Adipose tissue (tissue), 3 donors: ENCODE measurements around the gene SEMA4F. TPM values are rescaled to one million over a fixed set of nuclear protein-coding genes. Genes with fewer than 3 reads are reported as not detected.

Experiments
- H3K27ac ChIP-seq: one replicate; pipeline ENCODE4 v1.5.1; 2013; ENCODE audit warnings: low read depth, low read length
- whole genome bisulfite sequencing, 3 donors: extraction: QIAGEN DNeasy Blood & Tissue Kit; methylation state at CpG; one replicate each; pipeline ENCODE4 v1.1.7; 2013; 5-methylcytosine and 5-hydroxymethylcytosine counted together
- polyA plus RNA-seq, 3 donors: library from polyadenylated mRNA; stranded (reverse); fragments of 200-250 nt; gene quantifications; one replicate each; pipeline ENCODE4 v1.2.3, GENCODE V29; 2013
- donor health status: healthy with polysubstance abuse.
- donor health status: Bipolar disorder and iron deficiency.
- donor health status: healthy.

SEMA4F gene
- polyA plus RNA-seq, 3 donors: 2.1 to 3.5 (median 3.0) TPM

- 92 to 98% (median 96%) methylated on average over 1 of the region's 1 CpG for WGBS, 3 donors
- H3K27ac ChIP-seq: no peak overlapping the region
Measured at GRCh38 chr2:74655579-74655978, 1.5 kb downstream of the SEMA4F start.

GRCh38 chr2:74658516-74658915, 4.5 kb downstream of the SEMA4F start:
- no peak overlapping the region for H3K27ac ChIP-seq
- 89 to 96% (median 93%) methylated on average over 2 of the region's 2 CpGs for WGBS, 3 donors

GRCh38 chr2:74659462-74659861, 5.4 kb downstream of the SEMA4F start:
- 60 to 72% (median 68%) methylated on average over 2 of the region's 2 CpGs for WGBS, 3 donors
- no peak overlapping the region for H3K27ac ChIP-seq

GRCh38 chr2:74668087-74668486, 14.0 kb downstream of the SEMA4F start:
- WGBS, 3 donors: 86 to 100% (median 93%) methylated on average over 1 of the region's 1 CpG
- no peak overlapping the region for H3K27ac ChIP-seq

- WGBS, 3 donors: 83 to 87% (median 83%) methylated on average over 7 of the region's 7 CpGs
- H3K27ac ChIP-seq: no peak overlapping the region
Measured at GRCh38 chr2:74670263-74670662, 16.2 kb downstream of the SEMA4F start.

DNA sequence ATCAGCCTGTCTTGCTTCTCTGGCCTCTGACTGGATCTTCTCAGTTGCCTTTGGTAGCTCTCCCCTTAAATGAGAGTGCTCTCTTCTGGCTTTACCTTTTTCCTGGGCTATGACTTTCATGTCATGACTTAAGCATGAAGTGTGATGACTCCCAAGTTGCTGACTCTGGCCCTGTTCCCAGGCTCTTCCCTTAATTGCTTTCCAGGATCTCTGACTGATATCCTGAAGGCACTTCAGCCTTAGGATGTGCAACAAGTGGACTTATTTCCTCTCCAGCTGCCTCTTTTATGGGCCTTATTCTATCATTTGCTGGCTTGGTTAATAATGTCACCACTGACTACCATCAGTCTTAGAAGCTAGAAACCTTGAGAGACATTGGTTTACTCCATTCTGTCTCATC, 17.4 kb downstream of the SEMA4F start:
- H3K27ac ChIP-seq: no peak overlapping the region

DNA sequence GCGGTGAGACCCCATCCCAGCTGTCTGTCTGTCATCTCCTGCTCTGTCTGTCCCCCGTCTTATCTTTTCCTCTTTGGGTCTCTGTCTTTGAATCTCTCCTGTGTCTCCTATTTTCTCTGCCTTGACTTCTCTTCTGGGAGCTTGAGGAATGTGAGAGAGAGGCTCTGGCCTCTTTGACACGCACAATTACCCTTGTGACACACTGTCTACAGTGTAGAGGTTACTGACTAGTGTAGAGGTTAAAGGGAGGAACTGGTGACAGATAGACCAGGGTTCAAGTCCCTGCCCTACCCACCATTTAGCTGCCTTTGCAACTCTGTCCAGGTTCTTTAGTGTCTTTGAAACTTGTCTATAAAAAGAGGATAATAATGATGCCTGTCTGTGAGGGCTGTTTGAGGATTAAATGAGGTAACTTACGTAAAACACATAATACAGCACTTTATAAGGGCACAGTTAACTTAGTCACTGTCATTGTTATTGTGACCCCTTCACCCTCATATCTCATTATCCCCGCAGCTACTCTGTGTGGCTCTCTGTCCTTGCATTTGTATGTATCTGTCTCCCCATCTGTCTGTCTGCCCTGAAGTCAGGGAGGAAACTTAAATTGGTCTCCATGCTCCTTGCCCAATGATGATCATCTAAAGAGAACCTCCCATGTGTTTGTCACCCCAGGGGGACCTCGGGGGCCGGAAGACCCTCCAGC, 19.9 kb downstream of the SEMA4F start:
- WGBS, 3 donors: 84 to 89% (median 85%) methylated on average over 7 of the region's 7 CpGs
- H3K27ac ChIP-seq: no peak overlapping the region

GRCh38 chr2:74675090-74675489, 21.0 kb downstream of the SEMA4F start:
- WGBS, 3 donors: 79 to 90% (median 89%) methylated on average over 6 of the region's 6 CpGs

DNA sequence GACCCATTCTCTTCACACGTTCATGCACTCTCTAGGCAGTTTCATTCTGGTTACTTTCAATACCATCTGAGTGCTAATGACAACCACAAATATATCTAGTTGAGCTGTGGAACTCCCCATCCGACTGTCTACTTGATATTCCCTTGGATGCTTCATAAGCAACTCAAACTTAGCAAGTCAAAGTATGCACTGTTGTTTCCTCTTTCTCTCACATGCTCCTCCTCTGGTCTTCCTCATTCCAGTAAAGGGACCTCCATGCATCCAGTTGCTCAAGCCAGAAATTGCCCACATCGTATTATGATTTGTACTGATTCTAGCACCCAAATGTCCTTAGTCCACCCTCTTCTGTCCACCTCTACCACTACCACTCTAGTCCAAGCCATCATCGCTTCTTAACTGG, 22.3 kb downstream of the SEMA4F start:
- H3K27ac ChIP-seq: no peak overlapping the region
- WGBS, 3 donors: 86 to 89% (median 88%) methylated on average over 4 of the region's 4 CpGs

More at GRCh38 chr2:74675090-74675489, 21.0 kb downstream of the SEMA4F start:
- H3K27ac ChIP-seq: no peak overlapping the region

DNA sequence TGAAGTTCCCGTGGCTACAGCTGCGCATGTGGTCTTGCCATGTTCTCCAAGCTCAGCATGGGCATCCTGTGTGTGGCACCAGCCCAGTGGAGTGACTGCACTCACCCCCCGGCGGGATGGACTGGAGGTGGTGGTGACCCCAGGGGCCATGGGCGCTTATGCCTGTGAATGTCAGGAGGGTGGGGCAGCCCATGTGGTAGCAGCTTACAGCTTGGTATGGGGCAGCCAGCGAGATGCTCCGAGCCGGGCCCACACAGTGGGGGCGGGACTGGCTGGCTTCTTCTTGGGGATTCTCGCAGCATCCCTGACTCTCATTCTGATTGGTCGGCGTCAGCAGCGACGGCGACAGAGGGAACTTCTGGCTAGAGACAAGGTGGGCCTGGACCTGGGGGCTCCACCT, 25.6 kb downstream of the SEMA4F start:
- WGBS, 3 donors: 94 to 98% (median 96%) methylated on average over 14 to 15 of the region's 15 CpGs
- no peak overlapping the region for H3K27ac ChIP-seq

GRCh38 chr2:74682501-74682900, 28.5 kb downstream of the SEMA4F start:
- H3K27ac ChIP-seq: no peak overlapping the region

GRCh38 chr2:74685408-74685807, 31.4 kb downstream of the SEMA4F start:
- WGBS, 3 donors: 66 to 94% (median 86%) methylated on average over 3 of the region's 3 CpGs
- no peak overlapping the region for H3K27ac ChIP-seq

- WGBS, 3 donors: 90 to 94% (median 93%) methylated on average over 1 of the region's 1 CpG
- H3K27ac ChIP-seq: no peak overlapping the region
Measured at GRCh38 chr2:74688881-74689280, 34.8 kb downstream of the SEMA4F start.

DNA sequence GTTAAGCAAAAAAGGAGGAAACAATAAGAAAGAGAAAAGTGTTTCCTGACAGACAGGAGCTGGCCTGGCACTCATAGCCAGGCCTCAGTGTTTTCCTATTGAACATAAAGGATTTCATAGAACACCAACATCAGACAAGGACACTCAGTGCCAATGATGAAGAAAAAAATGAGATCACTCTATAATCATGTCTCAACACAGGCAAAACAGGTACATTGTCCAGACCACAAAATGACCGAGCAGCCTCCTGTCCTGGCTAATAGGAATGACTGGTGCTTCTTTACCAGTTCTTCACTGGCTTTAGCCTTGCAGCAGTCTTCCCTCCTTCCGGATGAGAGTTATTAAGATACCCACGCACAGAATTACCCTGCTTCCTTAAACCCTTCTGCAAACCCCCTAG, 35.6 kb downstream of the SEMA4F start:
- no peak overlapping the region for H3K27ac ChIP-seq
- WGBS, 3 donors: 68 to 82% (median 76%) methylated on average over 3 of the region's 3 CpGs

- H3K27ac ChIP-seq: no peak overlapping the region
- 6 to 10% (median 7%) methylated on average over 4 of the region's 4 CpGs for WGBS, 3 donors
Measured at GRCh38 chr2:74690571-74690970, 36.5 kb downstream of the SEMA4F start.

DNA sequence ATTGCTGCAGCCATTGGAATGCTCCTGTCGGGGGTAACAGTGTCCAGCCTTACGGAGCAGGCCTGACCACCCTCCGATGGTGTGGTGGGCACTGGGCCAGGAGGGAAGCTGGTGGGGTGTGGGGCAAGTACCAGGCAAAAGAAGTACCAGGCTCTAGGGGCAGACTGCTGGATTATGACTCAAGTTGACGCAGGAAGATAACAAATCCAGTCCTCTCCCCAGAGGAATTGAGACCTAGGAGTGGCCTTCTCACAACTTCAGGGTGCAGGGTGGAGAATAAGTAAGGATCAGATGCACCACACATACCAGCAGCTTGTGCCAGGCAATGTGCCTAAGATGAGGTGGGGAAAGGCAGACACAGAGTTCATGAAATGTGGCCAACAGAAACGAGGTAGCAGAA, 37.9 kb downstream of the SEMA4F start:
- WGBS, 3 donors: 73 to 80% (median 76%) methylated on average over 5 of the region's 5 CpGs
- no peak overlapping the region for H3K27ac ChIP-seq

- H3K27ac ChIP-seq: no peak overlapping the region
Measured at GRCh38 chr2:74693213-74693612, 39.2 kb downstream of the SEMA4F start.

DNA sequence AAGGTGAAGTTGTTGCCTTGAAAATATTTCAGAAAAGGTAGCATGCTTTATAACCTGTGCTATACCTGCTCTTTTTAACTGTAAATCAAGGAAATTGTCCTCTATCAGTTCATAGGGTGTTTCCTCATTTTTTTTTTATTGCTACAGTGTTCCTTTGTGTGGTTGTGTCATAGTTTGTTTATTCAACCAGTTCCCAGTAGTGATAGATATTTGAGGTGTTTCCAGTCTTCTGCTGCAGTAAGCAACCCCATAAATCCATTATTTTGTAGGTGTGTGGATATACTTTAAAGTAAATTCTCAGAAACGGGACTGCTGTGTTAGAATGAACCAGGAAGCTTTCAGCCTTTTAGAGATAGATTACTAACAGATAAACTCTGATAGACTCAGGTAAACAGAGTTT, 39.6 kb downstream of the SEMA4F start:
- 41 to 48% (median 47%) methylated on average over 1 of the region's 1 CpG for WGBS, 3 donors
- H3K27ac ChIP-seq: no peak overlapping the region

DNA sequence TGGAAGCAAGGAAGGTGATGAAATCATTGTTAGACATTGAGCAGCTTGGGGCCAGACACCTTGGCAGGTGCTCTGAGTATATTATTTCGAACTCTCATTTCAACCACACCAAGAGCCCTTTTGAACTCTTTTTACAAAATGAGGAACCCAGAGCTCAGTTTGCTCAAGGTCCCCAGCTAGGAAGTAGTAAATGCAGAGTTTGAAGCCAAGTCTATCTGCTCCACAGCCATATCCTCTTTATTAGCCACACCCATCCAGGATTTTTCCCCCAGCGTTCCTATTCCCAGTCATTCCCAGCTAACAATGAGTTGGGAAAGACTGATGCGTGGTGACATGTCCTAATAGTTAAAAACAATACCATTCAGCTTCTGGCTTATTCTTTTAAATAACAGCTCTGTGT, 40.2 kb downstream of the SEMA4F start:
- H3K27ac ChIP-seq: no peak overlapping the region
- WGBS, 3 donors: 39 to 62% (median 49%) methylated on average over 3 of the region's 3 CpGs

DNA sequence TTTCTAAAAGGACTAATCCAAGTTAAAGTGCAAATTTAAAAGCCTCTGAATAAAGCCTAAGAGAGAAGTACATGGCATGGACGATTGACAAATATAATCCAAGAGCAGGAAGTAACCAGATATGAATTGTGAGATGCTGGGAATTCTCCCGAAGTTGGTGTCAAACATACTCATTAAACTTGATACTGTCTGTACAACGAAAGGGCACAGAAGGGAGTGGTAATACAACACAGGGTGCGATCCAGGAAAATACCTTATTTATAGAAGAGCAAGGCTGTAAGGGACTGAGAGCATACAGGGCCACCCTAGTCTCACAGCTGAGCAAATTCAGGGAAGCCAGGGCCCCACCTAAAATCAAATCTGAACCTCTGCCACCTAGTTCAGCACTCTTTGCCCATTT, 41.6 kb downstream of the SEMA4F start:
- WGBS, 3 donors: 61 to 72% (median 72%) methylated on average over 4 of the region's 4 CpGs
- no peak overlapping the region for H3K27ac ChIP-seq

DNA sequence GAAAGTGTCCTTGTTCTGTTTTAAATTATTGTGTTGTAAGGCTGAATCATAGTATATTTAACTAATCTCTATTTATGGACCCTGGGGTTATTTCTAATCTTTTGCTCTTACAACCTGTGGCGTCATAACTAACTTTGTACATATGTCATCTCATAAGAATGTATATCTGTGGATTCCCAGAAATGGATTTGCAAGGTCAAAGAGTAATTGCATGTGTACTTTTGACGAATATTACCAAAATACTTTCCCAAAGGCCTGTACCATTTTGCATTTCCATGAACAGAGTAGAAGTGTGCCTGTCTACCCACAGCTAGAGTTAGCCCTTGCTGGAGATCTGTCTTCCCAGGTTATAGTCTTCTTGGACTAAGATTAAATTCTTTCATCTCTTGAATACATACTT, 42.8 kb downstream of the SEMA4F start:
- 75 to 89% (median 87%) methylated on average over 2 of the region's 2 CpGs for WGBS, 3 donors
- no peak overlapping the region for H3K27ac ChIP-seq
